Activated T-helper 1 cell treated with anti-CD3 and anti-CD28 coated beads, Interleukin-12 subunit alpha, Interleukin-12 subunit beta, Interleukin-2, Interleukin-4 antibody, amounts not matched to agents 30 ng/mL and 10 ng/mL and 1 ng/mL, durations not matched to agents 14 hours and 24 hours and 36 hours (primary cell): ENCODE data around the gene AACS. TPM values are rescaled to one million over a fixed set of nuclear protein-coding genes. Genes with fewer than 3 reads are reported as not detected.
"Not testable (repeated sequence)": the region's sequence is repeated elsewhere in the genome, so short reads cannot be mapped to it uniquely, and the experiment has no call there.

ENCODE experiments used
- DNase-seq: peaks from one replicate; pipeline ENCODE4 v3.0.0; 2021; ENCODE audit warnings: low spot score
- H3K27ac Mint-ChIP-seq: one replicate; pipeline ENCODE4 v1.8.0; 2021; ENCODE audit warnings: mild to moderate bottlenecking, mixed read lengths
- H3K27me3 Mint-ChIP-seq: one replicate; pipeline ENCODE4 v1.8.0; 2022; ENCODE audit warnings: mild to moderate bottlenecking, moderate library complexity, mixed read lengths; ENCODE audit not compliant: insufficient read depth
- H3K36me3 Mint-ChIP-seq: one replicate; pipeline ENCODE4 v1.8.0; 2021; ENCODE audit warnings: low read depth, mixed read lengths
- H3K4me1 Mint-ChIP-seq: one replicate; pipeline ENCODE4 v1.8.0; 2021; ENCODE audit warnings: low read depth, mixed read lengths
- H3K4me3 Mint-ChIP-seq: one replicate; pipeline ENCODE4 v1.8.0; 2021; ENCODE audit warnings: mild to moderate bottlenecking, moderate library complexity, mixed read lengths
- H3K9me3 Mint-ChIP-seq: one replicate; pipeline ENCODE4 v1.8.0; 2021; ENCODE audit warnings: mixed read lengths
- intact Hi-C: fragments of 100-400 bp; cut with micrococcal nuclease; formaldehyde crosslinking; loops from one replicate; pipeline ENCODE4 v1.15.1; 2024
- total RNA-seq: library from RNA; stranded (reverse); gene quantifications from 2 replicates; pipeline ENCODE4 v1.2.3, GENCODE V29; 2022

AACS gene
- total RNA-seq, 1 donor from 2014 or later, result 27.8 TPM

GRCh38 chr12:125081427-125081826, 16.2 kb downstream of the AACS start:
- no peak overlapping the region for H3K4me3 Mint-ChIP-seq
- H3K27me3 Mint-ChIP-seq, result no peaks in the 10 kb centered on the region
- no peak for DNase-seq
- peaks cover 30% of the 10 kb centered on the region for H3K36me3 Mint-ChIP-seq
- intact Hi-C loops, result no loop called here
- H3K9me3 Mint-ChIP-seq, result no peaks in the 10 kb centered on the region
- H3K27ac Mint-ChIP-seq, result no peak overlapping the region
- no peaks in the 10 kb centered on the region for H3K4me1 Mint-ChIP-seq

GRCh38 chr12:125083072-125083471, 17.8 kb downstream of the AACS start:
- intact Hi-C loops, result no loop called here
- Mint-ChIP-seq H3K36me3 (peaks cover 25% of the 10 kb centered on the region), H3K9me3 (no peaks in the 10 kb centered on the region), H3K27me3 (no peaks in the 10 kb centered on the region), H3K27ac (no peak overlapping the region), H3K4me1 (no peaks in the 10 kb centered on the region), H3K4me3 (no peak overlapping the region)
- DNase-seq, result no peak

GRCh38 chr12:125088199-125088598, 23.0 kb downstream of the AACS start:
- intact Hi-C loops, H3K4me1 Mint-ChIP-seq, H3K4me3 Mint-ChIP-seq, H3K27me3 Mint-ChIP-seq, H3K9me3 Mint-ChIP-seq, DNase-seq, H3K27ac Mint-ChIP-seq: not testable (repeated sequence)
- peaks cover 11% of the 10 kb centered on the region for H3K36me3 Mint-ChIP-seq

- H3K27ac Mint-ChIP-seq, result no peak overlapping the region
Observed at GRCh38 chr12:125089083-125089482, 23.8 kb downstream of the AACS start.

GRCh38 chr12:125089626-125090025, 24.4 kb downstream of the AACS start:
- no peak overlapping the region for H3K4me3 Mint-ChIP-seq
- H3K9me3 Mint-ChIP-seq, result no peaks in the 10 kb centered on the region
- H3K36me3 Mint-ChIP-seq, result peaks cover 11% of the 10 kb centered on the region
- H3K4me1 Mint-ChIP-seq, result no peaks in the 10 kb centered on the region
- H3K27me3 Mint-ChIP-seq, result no peaks in the 10 kb centered on the region
- no peak overlapping the region for H3K27ac Mint-ChIP-seq
- DNase-seq, result no peak
- intact Hi-C loops, result no loop called here

More at GRCh38 chr12:125089083-125089482, 23.8 kb downstream of the AACS start:
- no peaks in the 10 kb centered on the region for H3K27me3 Mint-ChIP-seq
- H3K4me3 Mint-ChIP-seq, result no peak overlapping the region
- intact Hi-C loops, result no loop called here
- no peaks in the 10 kb centered on the region for H3K9me3 Mint-ChIP-seq
- DNase-seq, result no peak
- no peaks in the 10 kb centered on the region for H3K4me1 Mint-ChIP-seq
- peaks cover 11% of the 10 kb centered on the region for H3K36me3 Mint-ChIP-seq

- Mint-ChIP-seq H3K9me3 (no peaks in the 10 kb centered on the region), H3K27ac (no peak overlapping the region), H3K4me1 (no peaks in the 10 kb centered on the region), H3K36me3 (peaks cover 11% of the 10 kb centered on the region), H3K4me3 (no peak overlapping the region), H3K27me3 (no peaks in the 10 kb centered on the region)
- no peak for DNase-seq
- intact Hi-C loops, result no loop called here
Observed at GRCh38 chr12:125090437-125090836, 25.2 kb downstream of the AACS start.

- H3K4me3 Mint-ChIP-seq, result no peak overlapping the region
- H3K36me3 Mint-ChIP-seq, result peaks cover 6% of the 10 kb centered on the region
- no peaks in the 10 kb centered on the region for H3K27me3 Mint-ChIP-seq
- intact Hi-C loops, result no loop called here
- no peak for DNase-seq
- H3K4me1 Mint-ChIP-seq, result no peaks in the 10 kb centered on the region
- H3K27ac Mint-ChIP-seq, result no peak overlapping the region
- H3K9me3 Mint-ChIP-seq, result no peaks in the 10 kb centered on the region
Observed at GRCh38 chr12:125091401-125091800, 26.2 kb downstream of the AACS start.

- H3K4me3 Mint-ChIP-seq, result no peak overlapping the region
- H3K27me3 Mint-ChIP-seq, result no peaks in the 10 kb centered on the region
- H3K9me3 Mint-ChIP-seq, result no peaks in the 10 kb centered on the region
- no peaks in the 10 kb centered on the region for H3K4me1 Mint-ChIP-seq
- DNase-seq, result no peak
- H3K27ac Mint-ChIP-seq, result no peak overlapping the region
- H3K36me3 Mint-ChIP-seq, result peaks cover 3% of the 10 kb centered on the region
- intact Hi-C loops, result no loop called here
Observed at GRCh38 chr12:125092108-125092871, 27.1 kb downstream of the AACS start.

- no peaks in the 10 kb centered on the region for H3K9me3 Mint-ChIP-seq
- peaks cover 2% of the 10 kb centered on the region for H3K36me3 Mint-ChIP-seq
- no peak overlapping the region for H3K4me3 Mint-ChIP-seq
- no peaks in the 10 kb centered on the region for H3K27me3 Mint-ChIP-seq
- H3K4me1 Mint-ChIP-seq, result no peaks in the 10 kb centered on the region
- no peak for DNase-seq
- intact Hi-C loops, result no loop called here
- H3K27ac Mint-ChIP-seq, result no peak overlapping the region
Observed at GRCh38 chr12:125092872-125093680, 27.8 kb downstream of the AACS start.

GRCh38 chr12:125093681-125094330, 28.6 kb downstream of the AACS start:
- Mint-ChIP-seq H3K27me3 (no peaks in the 10 kb centered on the region), H3K27ac (no peak overlapping the region), H3K4me1 (peaks cover 5% of the 10 kb centered on the region), H3K9me3 (no peaks in the 10 kb centered on the region), H3K4me3 (no peak overlapping the region), H3K36me3 (peaks cover 2% of the 10 kb centered on the region)
- no peak for DNase-seq
- intact Hi-C loops, result no loop called here

GRCh38 chr12:125096894-125097293, 31.7 kb downstream of the AACS start:
- Mint-ChIP-seq H3K9me3 (no peaks in the 10 kb centered on the region), H3K27ac (no peak overlapping the region), H3K36me3 (peaks cover 2% of the 10 kb centered on the region), H3K4me3 (no peak overlapping the region), H3K27me3 (no peaks in the 10 kb centered on the region), H3K4me1 (peaks cover 10% of the 10 kb centered on the region)
- intact Hi-C loops, result no loop called here
- DNase-seq, result no peak

GRCh38 chr12:125097427-125097826, 32.2 kb downstream of the AACS start:
- Mint-ChIP-seq H3K4me3 (no peak overlapping the region), H3K4me1 (peaks cover 10% of the 10 kb centered on the region), H3K36me3 (peaks cover 2% of the 10 kb centered on the region), H3K9me3 (no peaks in the 10 kb centered on the region), H3K27ac (no peak overlapping the region), H3K27me3 (no peaks in the 10 kb centered on the region)
- no peak for DNase-seq
- intact Hi-C loops, result no loop called here
